Activated naive CD4-positive, alpha-beta T cell treated with anti-CD3 and anti-CD28 coated beads for 36 hours (primary cell): ENCODE data around the gene HDX. TPM values are rescaled to one million over a fixed set of nuclear protein-coding genes. Genes with fewer than 3 reads are reported as not detected.
"Not testable (repeated sequence)": the region's sequence is repeated elsewhere in the genome, so short reads cannot be mapped to it uniquely, and the experiment has no call there.

Experiments used
- CTCF ChIA-PET: fragments of 350-600 bp; sonication (Branson Sonifier 250); formaldehyde crosslinking; loops from one replicate; lab custom pipeline; 2021; ENCODE audit warnings: antibody characterized with exemption; lab: Charles Lee
- DNase-seq: peaks from one replicate; pipeline ENCODE4 v3.0.0-alpha.2; 2020
- H3K27ac Mint-ChIP-seq: one replicate; pipeline ENCODE4 v1.8.0; 2021; ENCODE audit warnings: mild to moderate bottlenecking, mixed read lengths
- H3K27me3 Mint-ChIP-seq: one replicate; pipeline ENCODE4 v1.8.0; 2021; ENCODE audit warnings: low read depth, mixed read lengths
- H3K36me3 Mint-ChIP-seq: one replicate; pipeline ENCODE4 v1.8.0; 2021; ENCODE audit warnings: low read depth, mixed read lengths
- H3K4me1 Mint-ChIP-seq: one replicate; pipeline ENCODE4 v1.8.0; 2021; ENCODE audit warnings: low read depth, mixed read lengths
- H3K4me3 Mint-ChIP-seq: one replicate; pipeline ENCODE4 v1.8.0; 2021; ENCODE audit warnings: mild to moderate bottlenecking, moderate library complexity, mixed read lengths
- H3K9me3 Mint-ChIP-seq: one replicate; pipeline ENCODE4 v1.8.0; 2021; ENCODE audit warnings: mixed read lengths
- intact Hi-C: fragments of 100-400 bp; cut with micrococcal nuclease; formaldehyde crosslinking; loops from one replicate; pipeline ENCODE4 v1.15.1; 2023
- total RNA-seq, 2 experiments: library from RNA; stranded (reverse); gene quantifications; one replicate each; pipeline ENCODE4 v1.2.3, GENCODE V29; 2021

HDX gene
- total RNA-seq, 2 experiments from 2014 or later: 0.74 to 0.89 TPM

DNA sequence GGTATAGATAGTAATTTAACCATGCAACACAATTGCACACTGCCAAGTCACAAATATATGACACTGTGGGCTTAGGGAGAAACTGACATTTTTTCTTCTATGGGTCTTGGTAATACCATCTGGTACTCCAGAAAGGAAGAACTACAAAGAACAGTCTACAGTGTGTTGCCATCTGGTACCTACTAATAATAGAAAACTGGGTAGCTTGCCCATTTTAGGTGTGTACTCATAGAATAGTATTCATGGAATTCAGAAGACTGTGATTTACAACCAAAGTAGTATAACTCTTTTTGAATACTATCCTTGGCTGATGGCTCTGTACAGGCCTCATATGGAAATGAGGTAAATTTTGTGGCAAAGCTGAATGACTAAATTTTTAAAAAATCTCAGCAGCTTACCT, 181.6 kb downstream of the HDX start:
- DNase-seq: no peak
- CTCF ChIA-PET: no interaction called here
- no peaks in the 10 kb centered on the region for H3K27me3 Mint-ChIP-seq
- no peaks in the 10 kb centered on the region for H3K36me3 Mint-ChIP-seq
- H3K4me3 Mint-ChIP-seq: no peak overlapping the region
- H3K4me1 Mint-ChIP-seq: no peaks in the 10 kb centered on the region
- peaks cover 5% of the 10 kb centered on the region for H3K9me3 Mint-ChIP-seq
- intact Hi-C loops: no loop called here
- H3K27ac Mint-ChIP-seq: no peak overlapping the region

GRCh38 chrX:84320023-84320422, 182.2 kb downstream of the HDX start:
- H3K27me3 Mint-ChIP-seq: no peaks in the 10 kb centered on the region

DNA sequence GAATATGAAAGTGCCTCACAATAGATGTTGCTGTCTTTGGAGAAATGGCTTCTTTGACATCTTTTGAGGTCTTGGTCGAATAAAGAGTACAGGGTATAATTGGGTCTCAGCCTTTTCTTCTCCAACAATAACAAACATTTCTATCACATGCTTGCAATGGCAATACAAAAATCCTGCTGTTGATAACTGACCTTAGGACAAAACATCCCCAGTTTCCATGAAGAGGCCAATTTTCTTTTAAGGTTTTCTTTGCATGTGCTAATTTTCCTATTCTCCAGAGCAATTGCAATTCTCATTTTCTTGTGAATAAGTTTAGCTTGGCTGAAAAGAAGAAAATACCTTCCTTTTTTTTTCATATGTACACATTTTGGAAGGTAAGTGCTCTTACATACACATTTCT, 183.6 kb downstream of the HDX start:
- Mint-ChIP-seq H3K9me3 (peaks cover 5% of the 10 kb centered on the region), H3K27ac (no peak overlapping the region), H3K4me3 (no peak overlapping the region), H3K36me3 (no peaks in the 10 kb centered on the region), H3K27me3 (no peaks in the 10 kb centered on the region), H3K4me1 (no peaks in the 10 kb centered on the region)
- DNase-seq: no peak
- CTCF ChIA-PET: no interaction called here
- intact Hi-C loops: no loop called here

More at GRCh38 chrX:84320023-84320422, 182.2 kb downstream of the HDX start:
- CTCF ChIA-PET: no interaction called here
- Mint-ChIP-seq H3K4me1 (no peaks in the 10 kb centered on the region), H3K9me3 (peaks cover 5% of the 10 kb centered on the region), H3K4me3 (no peak overlapping the region), H3K36me3 (no peaks in the 10 kb centered on the region), H3K27ac (no peak overlapping the region)
- no peak for DNase-seq
- intact Hi-C loops: no loop called here

- CTCF ChIA-PET, H3K4me1 Mint-ChIP-seq, DNase-seq, intact Hi-C loops, H3K27me3 Mint-ChIP-seq, H3K36me3 Mint-ChIP-seq, H3K9me3 Mint-ChIP-seq, H3K27ac Mint-ChIP-seq, H3K4me3 Mint-ChIP-seq: not testable (repeated sequence)
Observed at GRCh38 chrX:84315946-84316345, 186.3 kb downstream of the HDX start.
